ENCODE data around the gene TEAD4.
A peak's percentile ranks its signal among the peaks of the same experiment; 100 is the strongest.

TEAD4 gene

DNA sequence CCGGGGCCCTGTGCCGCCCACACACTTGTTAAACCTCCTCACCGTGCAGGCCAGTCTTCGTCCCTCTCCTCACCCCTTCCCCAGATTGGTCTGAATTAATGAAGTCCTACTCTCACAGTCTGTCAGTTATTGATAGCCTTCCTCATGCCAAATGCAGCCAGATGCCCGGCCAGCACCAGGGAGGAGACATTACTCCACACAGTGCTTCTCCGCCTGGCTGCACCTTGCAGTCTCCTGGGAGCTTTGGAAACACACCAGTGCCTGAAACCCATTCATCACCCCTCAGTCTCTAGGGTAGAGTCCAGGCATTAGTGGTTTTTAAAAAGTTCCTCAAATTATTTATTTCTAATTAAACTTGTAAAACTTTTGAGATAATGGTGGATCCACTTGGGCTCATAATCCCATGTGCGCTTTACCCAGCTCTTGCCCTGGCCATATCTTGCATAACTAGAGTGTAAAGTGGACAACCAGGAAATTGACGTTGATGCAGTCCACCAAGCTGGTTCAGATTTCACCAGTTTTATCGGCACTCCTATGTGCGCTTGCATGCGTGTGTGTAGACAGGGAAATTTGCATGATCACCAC, 79.8 kb downstream of the TEAD4 start:
- DNase-seq (ENCODE audit: low spot score): no peak
- CTCF ChIA-PET: interaction anchor here (1.0 kb wide), 1 partner anchor 34 kb away, joined by 3 read pairs; no protein-coding TSS in a partner anchor
- no peak for TF ChIP-seq CTCF (conservative IDR thresholded peaks at IDR 0.05; ENCODE audit: low read depth)
- POLR2A ChIA-PET (ENCODE audit: low non-redundant PET): no interaction called here
- H3K27ac ChIP-seq: no peak overlapping the region

GRCh38 chr12:3040026-3040656, 80.9 kb downstream of the TEAD4 start:
- ChIA-PET POLR2A (ENCODE audit: low non-redundant PET) (no interaction called here), CTCF (interaction anchor here (0.6 kb wide), 1 partner anchor 72 kb away, joined by 3 read pairs; no protein-coding TSS in a partner anchor)
- H3K27ac ChIP-seq: no peak overlapping the region
- no peak for TF ChIP-seq CTCF (conservative IDR thresholded peaks at IDR 0.05; ENCODE audit: low read depth)
- DNase-seq (ENCODE audit: low spot score): no peak

GRCh38 chr12:3040663-3041544, 81.7 kb downstream of the TEAD4 start:
- no peak for TF ChIP-seq CTCF (conservative IDR thresholded peaks at IDR 0.05; ENCODE audit: low read depth)
- H3K27ac ChIP-seq: no peak overlapping the region
- no peak for DNase-seq (ENCODE audit: low spot score)
- ChIA-PET POLR2A (ENCODE audit: low non-redundant PET) (no interaction called here), CTCF (interaction anchor here (0.6 to 0.7 kb wide), 3 partner anchors 21 to 103 kb away, joined by 3 read pairs; no protein-coding TSS in a partner anchor)

DNA sequence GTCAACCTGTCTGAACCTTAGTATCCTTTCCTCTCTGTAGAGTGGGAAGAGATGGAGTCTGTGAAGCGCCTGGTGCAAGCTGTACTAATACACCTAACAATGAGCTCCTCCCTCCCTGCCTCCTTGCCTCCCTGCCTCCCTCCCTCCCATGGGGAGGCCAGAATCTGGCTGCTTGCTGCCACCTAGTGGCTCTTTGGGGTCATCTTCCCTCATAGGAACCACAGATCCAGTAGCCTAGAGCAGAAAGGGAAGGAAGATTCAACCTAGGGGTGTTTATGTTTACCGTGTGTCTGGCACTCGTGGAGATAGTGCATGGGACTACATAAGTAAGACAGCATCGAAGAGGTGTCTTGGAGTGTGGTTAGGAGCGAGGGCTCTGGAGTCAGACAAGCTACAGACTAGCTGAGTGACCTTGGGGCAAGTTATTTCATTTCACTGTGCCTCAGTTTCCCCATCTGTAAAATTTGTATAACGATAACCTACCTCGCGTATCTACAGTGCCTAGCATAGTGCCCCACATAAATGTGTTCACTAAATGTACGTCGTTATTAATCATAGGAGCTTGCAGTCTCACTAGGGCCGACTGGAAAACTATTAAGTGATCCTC, 82.5 kb downstream of the TEAD4 start:
- no peak overlapping the region for H3K27ac ChIP-seq
- POLR2A ChIA-PET (ENCODE audit: low non-redundant PET): no interaction called here
- CTCF ChIA-PET: interaction anchor here (0.6 to 0.7 kb wide), 3 partner anchors 20 to 1400 kb away, joined by 3 read pairs; no protein-coding TSS in a partner anchor
- DNase-seq (ENCODE audit: low spot score): peak; percentile 81
- TF ChIP-seq CTCF (conservative IDR thresholded peaks at IDR 0.05; ENCODE audit: low read depth): peak; percentile 52

DNA sequence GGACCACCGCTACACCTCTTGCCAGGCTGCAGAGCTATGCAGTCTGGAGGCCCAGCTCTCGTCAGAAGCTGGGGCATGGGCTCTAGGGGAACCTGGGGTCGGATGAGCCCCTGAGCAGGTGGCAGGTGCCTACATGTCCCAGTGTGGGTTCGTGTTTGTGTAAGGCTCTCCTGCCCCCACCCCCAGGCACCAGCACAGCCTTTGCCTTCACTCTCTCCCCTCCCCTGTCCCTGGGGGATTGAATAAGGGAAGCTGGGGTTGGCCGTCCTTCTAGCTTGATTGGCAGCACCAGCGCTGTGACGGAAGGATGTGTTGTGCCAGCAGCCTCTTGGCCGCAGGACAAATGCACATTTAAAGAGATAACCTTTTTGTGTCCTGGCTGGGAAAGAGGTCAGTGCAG, 83.2 kb downstream of the TEAD4 start:
- DNase-seq (ENCODE audit: low spot score): no peak
- POLR2A ChIA-PET (ENCODE audit: low non-redundant PET): no interaction called here

More for the DNA sequence above, 83.2 kb downstream of the TEAD4 start:
- no peak overlapping the region for H3K27ac ChIP-seq
- no peak for TF ChIP-seq CTCF (conservative IDR thresholded peaks at IDR 0.05; ENCODE audit: low read depth)
- CTCF ChIA-PET: interaction anchor here (0.6 kb wide), 2 partner anchors 237 to 1399 kb away, joined by 3 read pairs; no protein-coding TSS in a partner anchor

All from RWPE1 (cell line).